GM12801 (cell line): ENCODE measurements around the gene FBRSL1.

Experiments used
- CTCF ChIP-seq: IDR thresholded peaks from one replicate; pipeline ENCODE4 v1.5.1; 2011; ENCODE audit warnings: control low read depth; ENCODE audit not compliant: insufficient read length; ENCODE audit errors: extremely low read depth

Gene FBRSL1

DNA sequence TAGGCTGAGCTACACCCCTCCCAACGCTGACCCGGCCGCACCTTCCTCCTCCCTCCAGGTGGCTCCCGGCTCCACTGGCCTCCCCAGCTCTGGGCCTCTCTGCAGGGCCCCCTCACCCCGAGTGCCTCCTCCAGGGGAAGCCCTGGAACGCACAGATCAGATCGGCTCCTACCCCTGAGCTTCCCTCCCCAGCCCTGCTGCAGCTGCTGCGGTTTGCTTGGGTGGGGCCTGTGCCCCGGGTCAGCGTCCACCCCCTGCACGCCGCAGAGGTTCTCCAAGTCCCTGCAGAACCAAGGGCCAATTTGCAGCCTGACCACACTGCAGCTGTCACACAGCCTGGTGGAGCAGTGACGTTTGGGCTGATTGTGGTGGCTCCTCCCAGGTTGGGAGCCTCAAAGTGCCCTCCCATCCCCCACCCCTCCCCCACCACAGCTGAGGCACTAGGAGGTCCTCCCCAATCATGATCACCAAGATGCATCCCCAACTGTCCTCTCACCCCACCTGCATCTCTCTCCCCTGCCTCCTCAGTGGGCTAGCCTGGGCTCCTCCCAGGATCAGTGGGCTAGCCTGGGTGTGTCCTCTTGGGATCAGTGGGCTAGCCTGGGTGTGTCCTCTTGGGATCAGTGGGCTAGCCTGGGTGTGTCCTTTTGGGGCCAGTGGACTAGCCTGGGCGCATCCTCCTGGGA, 12.8 kb upstream of the FBRSL1 start:
- no peak for TF ChIP-seq CTCF

GRCh38 chr12:132477703-132478432, 12.1 kb upstream of the FBRSL1 start:
- no peak for TF ChIP-seq CTCF

GRCh38 chr12:132478433-132478803, 11.5 kb upstream of the FBRSL1 start:
- no peak for TF ChIP-seq CTCF

DNA sequence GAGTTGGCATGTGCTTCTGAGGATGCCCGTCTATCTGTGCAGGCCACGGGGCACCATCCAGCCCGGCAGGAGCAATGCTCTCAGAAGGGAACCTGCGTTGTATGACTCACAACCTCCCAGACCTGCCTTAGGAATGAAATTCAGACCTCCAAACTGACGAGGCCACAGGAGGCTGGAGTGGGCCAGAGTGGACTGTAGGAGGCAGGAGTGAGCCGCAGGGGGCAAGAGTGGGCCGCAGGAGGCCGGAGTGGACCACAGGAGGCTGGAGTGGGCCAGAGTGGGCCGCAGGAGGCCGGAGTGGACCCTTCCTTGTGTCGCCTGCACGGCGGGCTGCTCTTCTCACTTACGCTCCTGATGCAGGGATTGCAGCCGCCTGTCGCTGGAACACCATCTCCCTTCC, 11.1 kb upstream of the FBRSL1 start:
- TF ChIP-seq CTCF = no peak

DNA sequence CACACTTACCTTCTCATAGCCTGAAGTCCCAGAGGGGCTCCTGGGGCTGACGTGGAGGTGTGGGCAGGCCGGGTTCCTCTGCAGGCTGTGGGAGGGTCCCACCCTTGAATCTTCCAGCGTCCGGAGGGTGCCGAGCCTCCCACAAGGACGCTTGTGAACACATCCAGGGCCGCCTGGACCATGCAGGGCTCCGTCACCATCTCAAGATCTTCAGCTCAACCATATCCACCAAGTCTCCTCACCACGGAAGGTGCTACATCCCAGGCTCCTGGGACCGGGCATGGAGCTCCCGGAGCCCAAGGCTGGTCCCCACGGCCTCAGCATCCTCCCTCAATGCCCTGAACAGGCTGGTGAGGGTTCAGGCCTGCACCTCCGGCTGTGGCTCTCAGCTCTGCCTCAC, 10.7 kb upstream of the FBRSL1 start:
- TF ChIP-seq CTCF = no peak

DNA sequence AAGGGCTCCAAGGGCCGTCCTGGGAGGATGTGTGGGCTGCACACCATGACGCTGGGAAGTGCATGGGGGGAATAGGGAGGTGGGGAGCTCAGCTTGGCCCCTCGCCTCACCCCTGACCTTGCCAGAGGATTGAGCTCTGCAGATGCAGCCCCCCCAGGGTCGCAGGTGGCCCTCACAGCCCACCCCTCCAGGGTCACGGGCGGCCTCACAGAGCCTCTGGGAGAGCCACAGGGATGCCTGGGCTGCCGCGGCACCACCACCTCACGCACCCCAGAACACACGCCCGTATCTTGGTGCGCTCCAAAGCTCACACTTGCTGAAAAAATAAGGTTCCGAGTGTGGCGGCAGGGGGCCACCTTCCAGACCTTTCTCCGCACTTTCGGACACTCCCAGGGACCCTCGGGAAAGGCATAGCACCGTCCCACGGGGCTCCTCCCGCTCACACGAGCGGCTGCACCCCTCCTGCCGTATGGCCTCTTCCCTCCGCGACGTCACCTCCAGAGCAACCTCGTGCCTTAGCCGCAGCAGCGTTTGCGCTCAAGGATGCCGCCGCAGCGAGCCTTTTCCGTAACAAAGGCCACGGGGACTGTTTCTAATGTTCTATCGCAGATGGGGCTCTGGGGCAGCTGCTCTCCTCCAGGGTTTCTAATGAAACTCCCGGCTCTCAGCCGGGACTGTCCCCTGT, 9.9 kb upstream of the FBRSL1 start:
- TF ChIP-seq CTCF = no peak

GRCh38 chr12:132480623-132481132, 9.3 kb upstream of the FBRSL1 start:
- TF ChIP-seq CTCF = no peak
